Activated CD4-positive, alpha-beta T cell treated with anti-CD3 and anti-CD28 coated beads, Interleukin-10, Interleukin-2, amounts not matched to agents 100 ng/mL and 50 ng/mL, durations not matched to agents 16 hours and 8 hours (primary cell): Measurements from ENCODE around the gene RFX4.
"Not testable (repeated sequence)": the region's sequence is repeated elsewhere in the genome, so short reads cannot be mapped to it uniquely, and the experiment has no call there.

Experiments used
- DNase-seq: peaks from one replicate; pipeline ENCODE4 v3.0.0-alpha.2; 2020

RFX4 gene

DNA sequence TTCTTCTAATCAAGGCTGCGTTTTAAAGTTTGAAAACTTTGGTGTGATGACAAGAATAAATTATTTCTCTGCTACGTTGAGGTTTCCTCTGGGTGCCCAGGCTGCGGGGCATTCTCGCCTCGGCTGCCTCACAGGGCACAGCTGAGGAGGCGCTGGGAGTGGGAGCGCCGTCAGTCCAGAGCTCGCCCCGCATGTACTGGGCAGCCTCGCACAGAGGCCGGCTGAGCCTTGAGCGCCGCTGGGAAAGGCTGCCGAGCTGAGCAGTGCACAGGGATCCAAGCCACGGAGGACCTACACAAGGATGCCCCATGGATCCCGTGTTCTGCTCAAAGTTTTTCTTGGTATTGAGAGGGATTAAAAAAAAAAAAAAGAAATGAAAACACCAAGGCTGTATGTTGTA is 11.6 kb downstream of the RFX4 start:
- DNase-seq: no peak

DNA sequence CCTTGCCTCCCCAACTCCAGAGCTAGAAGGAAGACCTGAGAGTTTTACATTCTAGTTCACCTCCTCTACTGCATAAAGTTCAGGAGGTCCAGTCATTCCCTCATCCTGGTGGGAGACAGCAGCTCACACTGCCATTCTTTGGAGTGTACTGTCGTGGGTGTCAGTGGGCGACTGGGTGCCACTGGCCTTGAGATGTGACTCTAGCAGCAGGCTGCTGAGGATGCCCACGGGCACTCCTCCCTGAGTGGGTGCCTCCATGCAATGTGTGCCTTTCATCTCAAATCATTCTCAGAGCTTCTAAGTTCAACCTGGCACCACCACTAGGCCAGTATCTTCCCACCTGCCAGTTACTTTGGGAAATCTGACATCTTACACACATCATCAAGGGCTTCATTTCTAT is 12.5 kb downstream of the RFX4 start:
- no peak for DNase-seq

DNA sequence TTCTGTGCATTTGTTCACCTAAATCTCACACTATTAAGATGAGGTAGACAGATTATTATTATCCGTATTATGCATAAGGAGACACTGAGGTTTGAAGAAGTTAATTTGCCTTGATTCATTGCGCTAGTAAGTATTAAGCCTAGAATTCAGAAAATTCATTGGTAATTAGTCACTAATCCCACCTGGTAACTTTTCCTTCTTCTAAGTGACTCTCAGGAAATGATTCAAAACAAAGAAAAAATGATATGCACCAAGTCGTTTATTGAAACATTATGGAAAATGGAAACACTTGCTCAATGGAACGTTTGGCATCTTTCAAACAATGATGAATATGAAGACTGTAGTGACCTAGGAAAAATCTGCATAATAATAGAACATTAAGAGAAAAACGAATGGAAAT is 15.2 kb downstream of the RFX4 start:
- DNase-seq: no peak

DNA sequence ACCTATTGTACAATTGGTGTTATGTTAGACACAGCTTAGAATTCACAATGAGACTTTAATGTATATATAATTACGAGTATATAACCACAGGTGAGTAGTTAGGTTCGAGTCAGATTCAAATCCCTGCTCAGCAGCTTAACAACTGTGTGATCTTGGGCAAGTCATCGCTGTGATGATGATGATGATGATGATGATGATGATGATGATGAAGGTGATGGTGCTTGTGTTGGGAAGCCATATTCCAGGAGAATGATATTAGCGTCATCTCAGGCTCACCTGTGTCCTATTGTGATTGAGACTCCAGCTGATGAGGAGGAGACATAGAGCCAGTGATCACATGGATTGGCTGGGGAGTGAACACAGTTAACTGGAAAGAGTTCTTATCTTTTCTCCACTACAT is 16.5 kb downstream of the RFX4 start:
- no peak for DNase-seq

DNA sequence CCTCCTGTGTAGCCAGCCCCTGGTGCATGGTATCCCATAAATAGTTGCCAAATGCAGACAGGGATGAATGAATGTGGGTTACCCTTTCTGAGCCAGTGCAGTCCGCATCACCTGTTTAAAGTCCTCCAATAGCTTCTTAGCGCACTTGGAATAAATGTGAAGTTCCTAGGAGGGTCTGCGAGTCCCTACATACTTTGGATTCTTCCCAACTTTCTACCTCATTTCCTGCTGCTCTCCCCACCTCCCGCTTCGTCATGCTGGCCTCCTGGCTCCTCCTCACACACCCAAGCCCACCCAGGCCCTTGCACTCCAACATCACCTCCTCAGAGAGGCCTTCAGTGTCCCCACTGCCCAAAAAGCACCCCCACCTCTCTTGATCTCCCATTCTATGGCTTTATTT is 17.7 kb downstream of the RFX4 start:
- no peak for DNase-seq

DNA sequence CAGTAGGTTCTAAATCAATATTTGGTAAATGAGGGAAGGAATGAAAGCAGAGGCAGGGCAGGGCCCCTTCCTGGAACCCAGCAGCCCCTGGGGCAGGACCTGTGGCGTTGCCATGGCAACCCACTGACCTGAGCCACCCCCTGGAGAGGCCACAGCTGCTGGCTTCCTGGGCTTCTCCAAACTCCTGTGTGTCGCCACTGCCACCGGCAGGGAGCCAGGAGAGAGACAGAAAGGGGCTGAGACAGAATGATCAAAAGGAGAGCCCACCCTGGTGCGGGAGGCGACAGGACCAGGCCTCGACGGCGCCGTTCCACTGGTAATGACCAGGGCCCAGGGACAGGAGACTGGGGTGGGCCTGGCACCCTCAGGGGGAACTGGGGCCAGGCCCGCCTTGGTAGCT is 18.2 kb downstream of the RFX4 start:
- no peak for DNase-seq

DNA sequence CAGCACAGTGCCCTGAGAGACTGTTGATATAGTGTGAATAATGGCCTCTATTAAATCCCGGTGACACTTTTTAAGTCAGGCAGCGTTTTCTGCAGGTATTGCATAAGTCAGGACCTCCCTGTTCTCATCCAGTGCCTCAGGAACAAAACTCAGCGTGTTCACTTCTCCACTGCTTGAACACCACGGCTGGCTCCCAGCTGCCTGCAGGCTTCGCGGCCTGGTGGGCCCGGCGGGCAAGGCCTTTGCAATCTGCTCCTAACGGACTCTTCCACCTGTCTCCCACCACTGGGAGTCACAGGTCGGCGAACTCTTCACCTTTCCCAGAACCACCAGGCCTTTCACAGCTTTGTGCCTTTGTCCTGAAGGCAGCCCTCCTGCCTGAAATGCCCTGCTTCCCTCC is 18.7 kb downstream of the RFX4 start:
- no peak for DNase-seq

DNA sequence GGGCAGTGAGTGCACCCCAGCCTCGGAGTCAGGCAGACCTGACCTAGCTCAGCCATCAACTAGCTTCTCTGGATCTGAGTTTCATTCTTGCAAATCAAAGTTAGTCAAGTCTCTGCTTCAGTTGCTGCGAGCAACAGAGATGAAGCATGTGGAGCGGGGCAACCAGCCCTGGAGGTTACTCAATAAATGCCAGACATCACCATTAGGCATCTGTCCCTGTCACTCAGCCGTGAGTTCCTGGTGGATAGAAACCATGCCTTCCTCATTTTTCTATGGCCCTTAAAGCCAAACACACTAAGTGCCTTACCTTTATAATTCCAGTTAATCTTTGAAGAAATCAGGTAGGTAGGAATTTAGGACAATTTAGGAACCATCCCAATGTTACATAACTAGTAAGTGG is 19.3 kb downstream of the RFX4 start:
- DNase-seq: no peak

DNA sequence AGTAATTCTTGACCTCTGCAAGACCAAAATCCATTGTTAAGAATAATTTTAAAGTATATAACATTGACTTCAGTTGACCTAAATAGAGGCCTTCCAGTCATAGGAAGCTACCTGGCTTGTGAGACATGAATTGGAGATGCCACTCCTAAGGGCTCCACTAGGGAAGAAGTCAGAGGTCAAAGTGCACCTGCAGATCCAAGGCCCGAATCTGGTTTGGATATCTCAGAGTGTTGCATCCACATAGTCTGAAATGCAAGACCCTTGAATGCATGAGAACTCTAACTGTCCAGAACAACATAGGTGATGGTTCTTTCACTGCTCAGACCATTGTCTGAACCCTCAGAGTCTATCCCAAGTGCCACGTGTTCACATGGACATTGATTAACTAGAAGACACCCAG is 22.4 kb downstream of the RFX4 start:
- DNase-seq: no peak

DNA sequence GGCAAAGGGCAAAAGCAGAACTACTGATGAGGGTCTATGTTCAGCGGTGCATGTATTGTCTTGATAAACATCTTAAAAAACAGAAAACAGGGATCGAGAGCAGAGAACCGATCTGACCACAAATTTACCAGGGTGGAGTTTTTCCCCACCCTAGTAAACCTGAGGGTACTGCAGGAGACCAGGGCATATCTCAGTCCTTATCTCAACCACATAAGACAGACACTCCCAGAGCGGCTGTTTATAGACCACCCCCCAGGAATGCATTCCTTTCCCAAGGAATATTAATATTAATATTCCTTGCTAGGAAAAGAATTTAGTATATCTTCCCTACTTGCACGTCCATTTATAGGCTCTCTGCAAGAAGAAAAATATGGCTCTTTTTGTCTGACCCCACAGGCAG is 37.8 kb downstream of the RFX4 start:
- DNase-seq: not testable (repeated sequence)

DNA sequence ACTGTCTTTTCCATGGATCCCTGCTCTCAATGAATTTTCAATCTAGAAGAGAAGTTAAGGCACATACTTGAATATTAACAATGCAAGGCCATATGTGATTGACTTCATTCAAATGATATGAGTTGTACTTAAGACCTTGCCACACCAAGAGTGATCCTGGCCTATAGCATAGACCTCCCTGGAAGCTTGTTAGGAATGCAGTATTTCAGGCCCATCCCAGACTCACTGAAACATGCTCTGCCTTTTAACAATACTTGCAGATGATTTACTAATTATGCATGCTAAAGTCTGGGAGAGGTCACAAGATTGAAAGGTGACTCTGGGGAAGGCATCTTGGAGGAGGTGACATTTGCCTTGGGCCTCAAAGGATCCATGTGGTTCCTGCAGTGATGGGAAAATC is 43.2 kb downstream of the RFX4 start:
- DNase-seq: no peak

DNA sequence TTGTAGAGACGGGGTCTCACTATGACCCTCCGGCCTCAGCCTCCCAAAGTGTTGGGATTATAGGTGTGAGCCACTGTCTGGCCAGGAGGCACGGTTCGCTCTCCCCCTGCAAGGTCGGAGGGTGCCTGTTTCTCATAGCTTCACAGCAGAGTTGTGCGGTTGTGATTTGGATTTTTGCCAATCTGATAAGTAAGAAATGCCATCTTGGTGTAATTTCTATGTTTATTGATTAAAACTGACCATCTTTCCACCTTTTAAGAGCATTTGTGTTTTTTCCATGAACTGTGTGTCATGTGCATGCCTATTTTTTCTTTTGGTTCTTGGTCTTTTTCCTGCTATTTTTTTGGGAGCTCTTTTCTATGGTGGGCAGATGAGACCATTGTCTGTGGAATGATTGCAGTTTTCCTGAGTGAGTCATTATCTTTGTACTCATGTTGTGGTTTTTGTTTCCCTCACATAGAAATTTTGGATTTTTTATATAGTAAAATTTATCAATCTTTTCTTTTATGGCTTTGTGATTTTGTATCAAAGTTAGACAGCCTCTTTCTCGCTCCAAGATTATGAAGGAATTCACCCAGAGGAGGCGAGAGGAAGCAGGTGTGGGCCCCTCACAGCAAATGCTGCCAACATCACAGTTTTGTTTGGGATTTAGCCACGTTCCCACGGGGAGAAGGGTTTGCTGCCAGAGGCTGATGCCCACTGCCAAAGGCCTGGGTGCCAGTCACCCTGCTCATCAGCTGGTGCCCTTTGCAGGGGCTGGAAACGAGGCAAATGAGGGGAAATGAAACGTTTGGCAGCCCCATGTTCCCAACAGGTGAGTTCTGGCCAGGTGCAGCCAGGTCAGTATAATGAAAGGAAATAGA is 47.2 kb downstream of the RFX4 start:
- DNase-seq: no peak

DNA sequence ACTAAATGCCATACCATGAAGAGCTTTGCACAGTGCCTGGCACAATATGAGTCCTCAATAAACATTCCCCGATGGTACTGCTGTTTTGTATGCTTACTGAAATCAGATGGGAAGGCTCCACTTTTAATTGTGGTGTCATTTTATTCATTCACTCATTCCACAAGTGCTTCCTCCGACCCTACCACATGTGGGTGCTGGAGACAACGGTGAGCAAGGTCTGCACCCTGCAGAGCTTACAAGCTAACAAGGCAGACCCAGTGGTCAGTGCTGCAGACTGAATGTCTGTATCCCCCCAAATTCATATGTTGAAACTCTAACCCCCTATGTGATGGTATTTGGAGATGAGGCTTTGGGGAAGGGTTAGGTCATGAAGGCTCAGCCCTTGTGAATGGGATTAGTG is 48.3 kb downstream of the RFX4 start:
- DNase-seq: no peak

DNA sequence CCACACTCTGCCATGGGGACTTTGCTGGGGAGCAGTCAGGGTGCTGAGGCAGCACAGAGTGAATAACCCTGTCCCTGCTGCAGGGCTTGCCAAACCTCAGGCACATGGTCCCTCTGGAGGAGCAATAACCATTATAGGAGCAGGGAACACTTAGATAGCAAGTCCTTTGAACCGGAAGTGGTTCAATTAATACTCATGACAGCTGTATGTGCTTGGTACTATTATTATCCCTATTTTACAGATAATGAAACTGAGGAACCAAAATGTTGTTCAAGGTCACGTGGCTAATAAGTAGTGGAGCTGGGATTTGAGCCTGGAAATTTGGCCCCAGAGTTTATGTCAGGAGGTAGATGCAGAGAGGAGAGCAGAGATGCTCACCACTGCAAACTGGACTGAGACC is 49.0 kb downstream of the RFX4 start:
- no peak for DNase-seq

DNA sequence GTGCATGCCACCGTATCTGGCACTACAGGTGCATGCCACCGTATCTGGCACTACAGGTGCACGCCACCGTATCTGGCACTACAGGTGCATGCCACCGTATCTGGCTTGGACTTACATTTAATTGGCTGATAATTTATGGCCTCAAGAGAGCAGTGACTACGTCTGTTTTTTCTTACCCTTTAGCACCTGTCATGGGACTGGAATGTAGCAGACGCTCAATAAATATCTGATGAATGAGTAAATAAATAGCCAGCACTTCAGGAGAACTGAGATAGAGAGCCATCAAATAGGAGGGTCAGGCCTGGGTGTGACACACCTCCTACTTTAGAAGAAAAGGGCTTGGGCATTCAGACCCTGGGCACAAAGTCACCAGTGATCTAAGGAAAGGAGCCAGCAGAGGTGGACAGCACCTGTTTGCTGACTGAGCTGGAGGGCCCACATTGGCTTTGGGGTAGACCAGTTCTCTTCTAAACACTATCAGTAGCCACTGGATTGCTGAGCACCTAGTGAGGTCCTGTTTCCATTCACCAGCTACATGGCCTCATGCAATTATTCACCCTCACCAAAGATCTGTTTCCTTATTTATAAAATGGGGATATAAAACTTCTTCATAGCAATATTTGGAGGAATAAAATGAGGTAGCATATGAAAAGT is 50.1 kb downstream of the RFX4 start:
- no peak for DNase-seq

DNA sequence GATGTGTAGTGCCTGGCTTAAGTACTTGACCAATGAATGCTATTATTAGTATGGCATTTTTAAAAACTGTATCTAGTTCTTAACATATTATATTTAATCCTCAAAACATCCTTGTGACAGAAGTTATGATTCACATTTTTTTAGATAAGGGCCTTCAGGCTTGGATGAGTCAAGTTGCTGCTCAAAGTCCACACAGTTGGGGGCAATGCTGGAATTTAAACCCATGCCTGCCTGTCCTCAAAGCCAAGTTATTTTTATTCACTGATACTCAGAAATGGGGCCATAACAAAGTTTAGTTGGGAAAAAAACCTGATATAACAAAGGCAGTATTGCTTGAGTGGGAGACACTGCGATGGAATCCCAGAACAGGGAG is 50.6 kb downstream of the RFX4 start:
- DNase-seq: no peak

DNA sequence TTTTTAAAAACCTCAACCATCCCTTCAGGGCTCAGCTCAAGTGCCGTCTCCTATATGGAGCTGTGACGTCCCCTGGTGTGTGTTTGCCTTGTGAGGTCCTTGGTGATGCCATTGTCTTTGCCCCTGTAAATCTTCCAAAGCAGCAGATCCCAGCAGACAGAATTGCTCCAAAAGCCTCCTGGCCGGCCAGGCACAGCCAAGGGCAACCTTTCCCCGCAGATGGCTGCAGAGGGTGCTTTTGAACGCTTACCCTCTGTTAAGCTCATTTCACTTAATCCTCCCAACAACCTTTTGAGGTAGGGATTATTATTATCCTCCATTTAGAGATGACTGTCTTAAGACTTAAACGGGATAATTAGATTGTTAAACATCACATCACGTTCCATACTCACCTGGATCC is 51.4 kb downstream of the RFX4 start:
- no peak for DNase-seq

DNA sequence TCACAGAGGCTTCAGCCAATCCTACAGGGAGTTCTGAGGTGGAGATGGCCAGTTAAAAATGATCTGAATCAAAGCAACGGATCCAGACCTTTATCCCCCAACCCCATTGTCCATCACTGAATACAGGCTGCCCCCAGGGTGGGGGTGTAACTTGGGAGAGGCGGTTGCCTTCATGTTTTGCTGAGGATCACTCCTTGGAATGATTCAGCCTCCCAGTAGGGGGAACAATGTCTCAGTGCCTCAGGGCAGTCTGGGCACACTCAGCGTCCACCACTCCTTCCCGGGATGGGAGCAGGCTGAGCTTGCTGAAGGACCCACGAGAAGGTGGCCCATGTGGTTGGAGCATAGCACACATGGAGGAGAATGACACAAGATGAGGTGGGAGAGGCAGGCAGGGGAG is 60.2 kb downstream of the RFX4 start:
- no peak for DNase-seq

DNA sequence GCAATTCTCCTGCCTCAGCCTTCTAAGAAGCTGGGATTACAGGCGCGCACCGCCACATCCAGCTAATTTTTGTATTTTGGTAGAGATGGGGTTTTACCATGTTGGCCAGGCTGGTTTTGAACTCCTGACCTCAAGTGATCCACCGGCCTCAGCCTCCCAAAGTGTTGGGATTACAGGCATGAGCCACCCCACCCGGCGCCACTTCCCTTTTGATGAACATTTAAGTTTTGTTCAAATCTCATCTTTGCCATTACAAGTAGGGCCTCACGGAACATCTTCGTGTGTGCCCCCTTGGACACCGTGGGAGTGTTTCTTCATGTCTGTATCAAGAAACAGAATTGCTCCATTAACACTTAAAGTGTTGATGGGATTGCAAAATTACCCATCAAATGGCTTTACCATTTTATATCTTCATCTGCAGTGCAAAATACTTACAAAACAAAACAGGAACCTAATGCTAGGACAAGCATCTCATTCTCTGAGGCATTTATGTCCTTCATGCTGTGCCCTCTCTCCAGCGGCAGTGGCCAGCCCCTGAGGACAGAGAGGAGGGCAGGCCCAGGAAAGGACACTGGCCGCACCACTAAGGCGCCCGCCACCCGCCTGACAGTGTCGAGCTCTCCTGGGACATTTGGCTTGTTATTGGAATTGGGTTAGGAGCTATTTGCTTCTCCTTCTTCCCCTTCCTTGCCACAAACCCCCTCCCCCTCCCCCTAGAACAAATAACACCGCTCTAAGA is 61.7 kb downstream of the RFX4 start:
- DNase-seq: no peak

DNA sequence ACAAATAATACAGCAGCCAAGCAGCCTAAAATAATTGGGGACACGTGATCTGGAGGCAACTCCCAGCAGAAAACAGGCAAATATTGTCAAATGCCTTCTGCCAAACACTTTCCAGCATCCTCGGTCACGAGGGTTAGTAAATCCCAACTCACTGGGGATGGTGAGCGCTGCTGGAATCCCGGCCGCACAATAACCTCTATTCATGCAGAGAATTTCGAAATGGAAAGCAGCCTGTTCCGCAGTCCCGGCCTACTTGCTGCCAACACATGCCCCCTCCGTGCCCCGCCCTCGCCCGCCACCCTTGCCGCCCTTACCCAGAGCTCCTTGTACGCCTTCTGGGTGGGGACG is 62.2 kb downstream of the RFX4 start:
- no peak for DNase-seq

DNA sequence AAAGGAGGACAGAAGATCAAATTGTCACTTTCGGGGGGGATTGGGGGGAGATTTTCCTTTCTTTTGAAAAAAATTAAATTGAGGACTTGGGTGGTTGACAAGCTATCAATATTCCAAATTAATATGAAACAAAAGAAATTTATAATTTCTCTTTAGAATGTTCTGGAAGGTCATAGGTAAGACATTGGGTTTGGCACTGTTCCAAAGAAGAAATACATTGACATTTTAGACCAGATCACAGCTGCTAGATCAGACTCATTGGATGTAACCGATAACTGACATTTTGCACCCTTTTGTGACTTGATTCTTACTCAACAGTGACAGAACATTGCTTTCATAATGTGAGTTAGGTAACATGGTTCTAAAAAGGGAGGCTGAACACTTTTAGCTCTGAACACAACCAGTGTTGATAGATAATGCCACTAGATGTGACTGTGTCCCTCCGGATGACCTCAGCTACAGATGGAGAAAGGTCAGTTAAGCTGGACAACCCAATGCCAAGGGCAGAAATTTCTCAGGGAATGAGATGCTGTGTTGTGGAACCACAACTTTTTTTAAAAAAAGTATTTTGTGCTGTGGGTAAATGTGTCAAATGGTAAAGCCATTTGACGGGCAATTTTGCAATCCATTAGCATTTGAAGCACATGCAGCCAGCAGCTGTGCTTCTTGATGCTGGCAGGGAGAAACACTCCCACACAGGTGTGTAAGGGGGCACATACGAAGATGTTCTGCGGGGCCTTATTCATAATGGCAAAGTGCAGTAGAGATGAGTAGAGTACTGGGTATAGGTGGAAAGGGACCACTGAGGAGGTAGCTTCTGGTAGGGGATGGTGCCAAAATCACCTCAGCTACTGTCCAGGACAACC is 62.9 kb downstream of the RFX4 start:
- DNase-seq: no peak

DNA sequence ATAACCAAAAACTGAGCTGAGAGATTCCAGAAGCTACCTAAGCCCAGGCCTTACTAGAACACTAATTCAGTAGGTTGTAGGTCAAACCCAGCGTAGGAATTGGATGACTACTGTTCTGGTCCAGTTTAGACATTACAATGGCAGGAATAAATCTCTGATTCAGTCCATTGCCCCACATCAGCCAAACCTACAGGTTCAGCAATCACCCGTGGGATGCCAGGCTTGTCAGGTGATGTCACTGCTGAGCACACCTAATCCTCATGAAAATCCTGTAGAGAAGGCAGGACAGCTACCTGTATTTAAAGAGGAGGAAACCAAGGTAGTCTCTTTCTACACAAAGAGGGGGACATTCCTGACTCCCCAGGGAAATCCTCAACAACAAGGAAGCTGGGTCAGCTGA is 63.7 kb downstream of the RFX4 start:
- DNase-seq: no peak

DNA sequence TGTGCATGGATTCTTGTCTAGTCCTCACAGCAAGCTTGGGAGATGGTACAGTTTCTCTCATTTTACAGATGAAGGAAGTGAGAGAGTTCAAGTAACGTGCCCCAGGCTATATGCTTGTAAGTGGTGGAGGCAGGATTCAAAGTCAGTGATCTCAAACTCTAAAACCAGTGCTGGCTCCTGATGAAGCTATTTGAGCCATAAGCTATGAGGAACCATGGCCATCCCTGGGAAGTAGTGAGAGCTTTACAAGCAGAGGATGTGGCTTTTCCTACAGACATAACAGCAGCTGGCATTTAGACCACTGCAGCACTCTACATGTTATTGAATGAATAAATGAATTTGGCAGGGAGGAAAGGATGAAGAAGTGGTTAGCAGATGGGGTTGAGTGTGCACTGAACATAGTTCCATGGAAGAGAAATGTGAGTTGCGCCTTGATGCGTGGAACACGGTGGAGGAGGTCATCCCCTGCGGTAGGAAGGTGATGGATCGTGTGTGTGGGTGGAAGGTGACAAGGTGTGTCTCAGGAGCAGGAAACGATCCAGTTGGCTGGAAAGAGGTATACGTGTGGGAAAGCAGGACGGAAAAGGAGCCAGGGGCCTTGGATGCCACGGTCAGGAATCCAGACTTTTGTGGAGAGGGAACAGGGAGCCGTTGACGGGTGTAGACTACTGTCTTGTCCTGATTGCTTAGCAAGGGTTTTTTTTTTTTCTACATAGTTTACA is 65.2 kb downstream of the RFX4 start:
- no peak for DNase-seq
